Measurements from ENCODE around the gene PEX1.
A peak's percentile ranks its signal among the peaks of the same experiment; 100 is the strongest.

The PEX1 gene

DNA sequence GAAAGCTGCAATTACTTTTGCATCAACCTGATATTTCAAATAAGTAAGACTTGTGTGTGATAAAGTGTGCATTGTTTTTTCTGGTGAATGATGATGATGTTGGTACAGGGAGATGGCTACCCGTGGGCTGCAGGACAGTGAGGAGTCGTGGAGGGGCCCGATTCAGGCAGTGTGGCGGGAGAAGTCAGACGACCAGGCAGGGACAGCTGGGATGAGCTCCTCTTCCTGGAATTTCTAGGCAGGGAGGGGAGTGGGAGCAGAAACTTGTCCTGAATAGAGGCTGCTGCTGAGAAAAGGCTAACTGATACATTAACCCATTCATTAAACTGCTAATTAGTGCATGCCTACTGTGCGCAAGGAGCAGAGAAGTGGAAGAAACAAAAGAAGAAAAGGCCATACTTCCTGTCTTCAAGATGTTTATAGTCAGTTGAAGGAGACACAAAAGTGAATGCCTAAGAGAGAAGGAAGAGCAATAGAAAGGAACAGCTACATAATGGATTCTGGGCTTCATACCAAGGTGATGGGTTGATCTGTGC is 90.3 kb downstream of the PEX1 start:
- peak overlapping the region; percentile 90 for H2BK15ac ChIP-seq (ENCODE audit: low read depth, poor library complexity, severe bottlenecking)

More for the DNA sequence above, 90.3 kb downstream of the PEX1 start:
- H3K23ac ChIP-seq (ENCODE audit: low read length in 2 of 2) = no peak overlapping the region
- H3K36me3 ChIP-seq (ENCODE audit: control insufficient read depth in 1 of 2, insufficient read depth in 2 of 2, low read depth in 1 of 2, low read length in 2 of 2) = no peaks in the 10 kb centered on the region
- H3K18ac ChIP-seq (ENCODE audit: low read depth in 1 of 2, low read length in 2 of 2) = no peak overlapping the region
- no peak overlapping the region for H4K91ac ChIP-seq (ENCODE audit: low read length)
- no peak overlapping the region for H2AFZ ChIP-seq (ENCODE audit: low read depth, low read length)
- no peak for DNase-seq
- no peak overlapping the region for H2BK5ac ChIP-seq (ENCODE audit: low read depth, low read length, poor library complexity, severe bottlenecking)
- no peak overlapping the region for H3K4ac ChIP-seq (ENCODE audit: low read depth in 1 of 2, low read length in 2 of 2)
- no peaks in the 10 kb centered on the region for H3K9me3 ChIP-seq (ENCODE audit: control insufficient read depth, low read length)
- no peak overlapping the region for H2AK5ac ChIP-seq (ENCODE audit: low read length, severe bottlenecking)
- no peak overlapping the region for H3K27ac ChIP-seq (ENCODE audit: low read length, poor library complexity, severe bottlenecking)
- H3K4me1 ChIP-seq (ENCODE audit: control insufficient read depth, insufficient read depth, low read depth, low read length) = peaks cover 2% of the 10 kb centered on the region
- WGBS = 75% methylated on average over 6 of the region's 6 CpGs
- H2BK120ac ChIP-seq (ENCODE audit: low read depth, low read length) = no peak overlapping the region
- no peak overlapping the region for H3K4me3 ChIP-seq (ENCODE audit: insufficient read depth in 1 of 2, low read depth in 1 of 2, low read length in 2 of 2)
- no peak overlapping the region for H3K9ac ChIP-seq (ENCODE audit: low read length)
- H3K79me1 ChIP-seq (replicated peaks; ENCODE audit: low read length, poor library complexity, severe bottlenecking) = no peaks in the 10 kb centered on the region
- no peak overlapping the region for H2BK12ac ChIP-seq (ENCODE audit: low read length in 2 of 2)
- H3K27me3 ChIP-seq (ENCODE audit: control insufficient read depth in 1 of 2, insufficient read depth in 1 of 2, low read length in 2 of 2) = peaks cover 5 to 12% of the 10 kb centered on the region in 2 experiments
- H3K14ac ChIP-seq (ENCODE audit: low read length in 2 of 2) = no peak overlapping the region
- no peak overlapping the region for H4K8ac ChIP-seq (ENCODE audit: low read length)
- no peak overlapping the region for H3K4me2 ChIP-seq (ENCODE audit: low read length, poor library complexity, severe bottlenecking)

Measured in mesenchymal stem cell (in vitro differentiated cells and primary cell).